Measurements from ENCODE around the gene RPL37.
"Not testable (repeated sequence)": the region's sequence is repeated elsewhere in the genome, so short reads cannot be mapped to it uniquely, and the experiment has no call there.

Gene RPL37

GRCh38 chr5:40794340-40794739 is 40.7 kb downstream of the RPL37 start:
- DNase-seq: not testable (repeated sequence)

GRCh38 chr5:40792691-40793090 is 42.3 kb downstream of the RPL37 start:
- not testable (repeated sequence) for DNase-seq

- no peak for DNase-seq
Measured at GRCh38 chr5:40791715-40792139, 43.3 kb downstream of the RPL37 start.

GRCh38 chr5:40790947-40791593 is 44.0 kb downstream of the RPL37 start:
- DNase-seq: no peak

DNA sequence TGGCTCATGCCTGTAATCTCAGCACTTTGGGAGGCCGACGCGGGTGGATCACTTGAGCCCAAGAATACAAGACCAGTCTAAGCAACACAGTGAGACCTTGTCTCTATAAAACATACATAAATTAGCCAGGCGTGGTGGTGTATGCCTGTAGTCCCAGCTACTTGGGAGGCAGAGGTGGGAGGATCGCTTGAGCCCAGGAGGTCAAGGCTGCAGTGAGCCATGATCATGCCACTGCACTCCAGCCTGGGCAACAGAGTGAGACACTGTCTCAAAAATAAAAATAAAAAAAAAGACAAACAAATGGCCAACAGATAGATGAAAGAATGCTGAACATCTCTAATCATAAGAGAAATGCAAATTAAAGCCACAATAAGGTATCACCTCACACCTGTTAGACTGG is 46.1 kb downstream of the RPL37 start:
- DNase-seq: not testable (repeated sequence)

GRCh38 chr5:40787986-40788385 is 47.0 kb downstream of the RPL37 start:
- no peak for DNase-seq

DNA sequence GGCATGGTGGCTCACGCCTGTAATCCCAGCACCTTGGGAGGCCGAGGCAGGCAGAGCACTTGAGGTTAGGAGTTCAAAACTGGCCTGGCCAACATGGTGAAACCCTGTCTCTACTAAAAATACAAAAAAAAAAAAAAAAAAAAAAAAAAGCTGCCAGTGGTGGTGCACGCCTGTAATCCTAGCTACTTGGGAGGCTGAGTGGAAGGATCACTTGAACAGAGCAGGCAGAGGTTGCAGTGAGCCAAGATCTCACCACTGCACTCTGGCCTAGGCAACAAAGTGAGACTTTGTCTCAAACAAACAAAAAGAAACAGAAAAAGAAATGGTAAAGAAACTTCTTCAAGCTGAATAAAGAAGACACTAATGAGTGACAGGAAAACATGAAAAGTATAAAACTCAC is 48.4 kb downstream of the RPL37 start:
- DNase-seq: not testable (repeated sequence)

GRCh38 chr5:40784916-40785315 is 50.1 kb downstream of the RPL37 start:
- no peak for DNase-seq

DNA sequence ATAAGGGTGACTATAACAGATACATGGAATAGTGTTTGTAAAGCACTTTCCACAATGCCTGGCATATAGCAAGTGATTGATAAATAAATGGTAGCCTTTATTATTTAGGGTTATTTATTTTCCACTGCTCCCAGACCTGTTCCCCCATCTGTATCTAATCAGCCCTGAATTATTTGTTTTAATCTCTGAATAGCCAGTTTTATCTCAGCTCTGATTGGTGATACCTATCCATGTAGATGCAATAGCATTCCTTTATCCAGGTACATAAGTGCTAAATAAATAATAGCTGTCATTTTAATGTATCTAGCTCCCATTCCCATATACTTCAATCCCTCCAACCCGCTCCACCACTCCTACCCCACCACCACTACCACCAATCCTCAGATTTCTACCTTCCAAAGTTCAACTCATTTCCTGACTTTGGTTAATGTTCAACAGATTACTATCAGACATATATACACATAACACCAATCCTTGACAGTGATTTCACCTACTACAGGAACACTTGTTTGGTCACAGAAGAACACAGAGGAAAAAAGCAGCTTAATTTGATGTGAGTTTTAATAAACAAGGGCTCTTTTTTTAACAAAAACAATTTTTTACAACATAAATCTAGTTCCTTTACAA is 50.9 kb downstream of the RPL37 start:
- DNase-seq: no peak

GRCh38 chr5:40781843-40782409 is 53.1 kb downstream of the RPL37 start:
- DNase-seq: no peak

DNA sequence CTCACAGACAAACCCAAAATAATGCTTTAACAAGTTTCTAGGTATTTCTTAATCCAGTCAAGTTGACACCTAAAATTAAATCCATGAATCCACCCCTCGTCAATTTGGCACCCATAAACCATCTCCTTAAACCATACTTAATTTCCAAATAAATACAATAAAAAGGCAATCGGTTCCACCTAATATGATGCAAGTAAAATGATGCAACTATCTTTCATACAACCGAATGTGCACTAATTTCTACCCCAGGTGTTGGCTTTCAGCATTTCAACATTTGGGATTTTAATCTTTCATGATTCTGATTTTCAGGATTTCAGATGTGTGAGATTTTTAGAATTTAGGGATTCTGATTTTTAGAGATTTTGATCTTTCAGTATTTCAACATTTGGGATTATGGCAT is 54.2 kb downstream of the RPL37 start:
- no peak for DNase-seq

DNA sequence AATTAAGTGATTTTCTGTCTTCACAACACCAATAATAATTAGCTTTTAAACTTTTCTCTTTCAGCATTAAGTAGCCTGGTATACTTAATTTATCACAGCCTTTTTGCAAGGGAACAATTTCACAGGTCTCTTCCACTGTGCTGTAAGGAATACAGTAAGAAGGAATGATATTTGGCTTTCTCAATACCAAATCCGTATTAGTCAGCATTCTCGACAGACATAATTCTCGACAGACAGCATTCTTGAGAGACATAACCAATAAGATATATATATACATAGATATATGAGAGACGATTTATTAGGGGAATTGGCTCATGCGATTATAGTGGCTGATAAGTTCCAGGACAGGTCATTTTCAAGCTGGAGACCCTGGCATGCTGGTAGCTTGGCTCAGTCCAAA is 54.8 kb downstream of the RPL37 start:
- DNase-seq: no peak

- DNase-seq: no peak
Measured at GRCh38 chr5:40779561-40779960, 55.5 kb downstream of the RPL37 start.

- no peak for DNase-seq
Measured at GRCh38 chr5:40778133-40778532, 56.9 kb downstream of the RPL37 start.

GRCh38 chr5:40776658-40776977 is 58.4 kb downstream of the RPL37 start:
- DNase-seq: no peak

GRCh38 chr5:40775846-40776657 is 59.0 kb downstream of the RPL37 start:
- DNase-seq: no peak

All from amniotic stem cell (primary cell).